Neuron (in vitro differentiated cells): ENCODE data around the gene HSH2D.

ENCODE experiments used
- H2AFZ ChIP-seq: one replicate; pipeline ENCODE4 v1.6.1; 2013; ENCODE audit warnings: low read depth, mild to moderate bottlenecking, inconsistent platforms, low read length, moderate library complexity
- H3K27me3 ChIP-seq: one replicate; pipeline ENCODE4 v1.6.1; 2013; ENCODE audit warnings: low read length; ENCODE audit not compliant: insufficient read depth
- H3K36me3 ChIP-seq: one replicate; pipeline ENCODE4 v1.6.1; 2013; ENCODE audit warnings: low read length; ENCODE audit not compliant: insufficient read depth
- H3K4me1 ChIP-seq: one replicate; pipeline ENCODE4 v1.6.1; 2013; ENCODE audit warnings: low read length; ENCODE audit not compliant: insufficient read depth
- H3K4me3 ChIP-seq: 2 replicates; pipeline ENCODE4 v1.5.1; 2013; ENCODE audit warnings: mild to moderate bottlenecking, low read length, moderate library complexity
- H3K9me3 ChIP-seq: one replicate; pipeline ENCODE4 v1.6.1; 2013; ENCODE audit warnings: low read length

Gene HSH2D

DNA sequence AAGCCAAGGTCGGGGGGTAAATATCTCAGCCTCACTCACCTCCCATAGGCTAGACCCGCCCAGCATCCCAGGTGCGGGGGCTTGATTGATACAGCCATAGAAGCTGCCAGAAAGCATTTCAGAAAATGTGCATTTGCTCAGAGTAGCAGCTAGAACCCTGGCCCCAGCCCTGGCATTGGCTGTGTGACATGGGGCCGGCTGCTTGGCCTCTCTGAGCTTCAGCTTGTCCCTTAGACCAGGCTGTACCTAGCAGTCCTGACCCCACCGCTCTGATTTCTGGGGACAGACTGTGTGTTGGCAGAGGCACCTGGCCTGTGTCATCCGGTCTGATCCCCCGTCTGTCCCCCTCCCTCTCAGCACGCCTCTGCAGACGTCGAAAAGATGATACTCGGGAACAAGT is 16.4 kb upstream of the HSH2D start:
- no peaks in the 10 kb centered on the region for H3K27me3 ChIP-seq
- H3K9me3 ChIP-seq, result peaks cover 4% of the 10 kb centered on the region
- no peak overlapping the region for H3K4me3 ChIP-seq
- no peak overlapping the region for H2AFZ ChIP-seq
- H3K36me3 ChIP-seq, result peaks cover 86% of the 10 kb centered on the region
- H3K4me1 ChIP-seq, result no peaks in the 10 kb centered on the region

DNA sequence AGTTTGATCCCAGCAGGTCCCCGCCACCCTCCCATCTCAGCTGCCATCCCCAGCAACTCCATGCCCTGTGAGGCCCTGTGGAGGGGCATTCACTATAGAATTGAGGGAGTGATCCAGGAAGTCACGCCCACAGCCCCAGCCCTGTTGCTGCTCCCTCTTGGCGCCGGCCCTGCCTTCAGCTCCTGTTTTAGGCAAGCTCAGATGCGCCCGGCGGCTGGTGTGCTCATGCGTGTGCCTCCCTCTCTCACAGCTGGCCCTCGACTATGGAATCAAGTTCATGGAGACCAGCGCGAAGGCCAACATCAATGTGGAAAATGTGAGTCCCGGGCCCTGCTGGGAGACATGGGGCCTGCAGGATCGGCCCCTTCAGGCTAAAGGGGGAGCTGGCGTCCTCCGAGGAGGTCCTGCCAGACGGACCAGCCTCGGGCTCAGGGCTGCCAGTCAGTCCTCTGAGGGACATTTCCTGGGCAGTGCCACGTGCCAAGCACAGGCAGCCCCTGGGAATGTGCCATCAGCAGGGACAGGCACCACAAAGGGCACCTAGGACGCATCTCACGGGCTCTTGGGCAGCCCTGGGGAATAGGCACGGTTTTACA is 15.6 kb upstream of the HSH2D start:
- Histone ChIP-seq H3K27me3 (no peaks in the 10 kb centered on the region), H2AFZ (no peak overlapping the region), H3K36me3 (peaks cover 86% of the 10 kb centered on the region), H3K4me3 (no peak overlapping the region), H3K4me1 (no peaks in the 10 kb centered on the region), H3K9me3 (peaks cover 4% of the 10 kb centered on the region)

DNA sequence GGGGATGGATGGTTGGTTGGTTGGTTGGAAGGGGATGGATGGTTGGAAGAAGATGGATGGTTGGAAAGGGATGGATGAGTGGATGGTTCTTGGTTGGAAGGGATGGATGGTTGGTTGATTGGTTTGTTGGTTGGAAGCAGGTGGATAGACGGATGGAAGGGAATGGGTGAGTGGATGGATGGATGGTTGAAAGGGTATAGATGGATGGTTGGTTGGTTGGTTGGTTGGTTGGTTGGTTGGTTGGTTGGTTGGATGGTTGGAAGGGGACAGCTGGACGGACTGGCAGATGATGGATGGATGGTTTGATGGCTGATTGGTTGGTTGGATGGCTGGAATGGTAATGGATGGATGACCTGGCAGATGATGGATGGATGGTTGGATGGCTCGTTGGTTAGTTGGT is 11.8 kb upstream of the HSH2D start:
- H3K9me3 ChIP-seq, result peaks cover 4% of the 10 kb centered on the region
- H3K36me3 ChIP-seq, result peaks cover 67% of the 10 kb centered on the region
- no peak overlapping the region for H2AFZ ChIP-seq
- H3K4me1 ChIP-seq, result no peaks in the 10 kb centered on the region
- no peak overlapping the region for H3K4me3 ChIP-seq
- no peaks in the 10 kb centered on the region for H3K27me3 ChIP-seq

DNA sequence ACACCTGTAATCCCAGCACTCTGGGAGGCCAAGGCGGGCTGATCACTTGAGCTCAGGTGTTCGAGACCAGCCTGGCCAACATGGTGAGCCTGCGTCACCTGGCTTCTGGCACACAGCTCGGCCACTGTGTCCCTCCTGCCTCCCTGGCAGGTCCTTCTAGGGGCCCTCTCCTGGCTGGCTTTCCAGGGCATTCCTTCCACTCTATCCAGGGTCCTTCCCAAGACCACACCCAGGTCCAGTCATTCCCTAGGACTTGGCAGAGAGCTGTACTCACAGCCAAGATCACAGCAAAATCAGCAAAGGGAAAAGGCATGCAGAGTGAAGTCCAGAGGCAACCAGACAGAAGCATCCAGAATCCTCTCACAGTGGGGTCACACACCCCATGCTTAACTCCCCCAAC is 9.7 kb upstream of the HSH2D start:
- H2AFZ ChIP-seq, result no peak overlapping the region
- H3K9me3 ChIP-seq, result peaks cover 4% of the 10 kb centered on the region
- H3K4me1 ChIP-seq, result no peaks in the 10 kb centered on the region
- peaks cover 47% of the 10 kb centered on the region for H3K36me3 ChIP-seq
- no peak overlapping the region for H3K4me3 ChIP-seq
- H3K27me3 ChIP-seq, result no peaks in the 10 kb centered on the region

DNA sequence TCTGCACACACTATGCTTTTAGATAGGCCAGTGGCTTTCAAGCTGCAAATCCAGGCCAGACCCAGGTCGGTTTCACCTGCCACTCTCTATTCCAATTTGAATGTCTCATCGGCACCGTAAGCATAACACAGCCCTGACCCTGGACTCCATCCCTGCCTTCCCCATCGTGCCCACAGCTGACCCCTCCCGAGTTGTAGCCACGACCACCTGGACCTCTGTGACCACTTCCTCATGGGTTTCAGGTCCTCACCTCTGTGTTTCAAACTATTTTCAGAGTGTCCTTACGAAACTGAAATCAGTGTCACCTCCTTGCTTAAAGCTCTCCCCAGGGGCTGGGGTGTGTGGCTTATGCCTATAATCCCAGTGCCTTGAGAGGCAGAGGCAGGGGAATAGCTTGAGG is 9.0 kb upstream of the HSH2D start:
- Histone ChIP-seq H3K36me3 (peaks cover 40% of the 10 kb centered on the region), H3K4me3 (no peak overlapping the region), H3K9me3 (peaks cover 4% of the 10 kb centered on the region), H2AFZ (no peak overlapping the region), H3K27me3 (no peaks in the 10 kb centered on the region), H3K4me1 (no peaks in the 10 kb centered on the region)

DNA sequence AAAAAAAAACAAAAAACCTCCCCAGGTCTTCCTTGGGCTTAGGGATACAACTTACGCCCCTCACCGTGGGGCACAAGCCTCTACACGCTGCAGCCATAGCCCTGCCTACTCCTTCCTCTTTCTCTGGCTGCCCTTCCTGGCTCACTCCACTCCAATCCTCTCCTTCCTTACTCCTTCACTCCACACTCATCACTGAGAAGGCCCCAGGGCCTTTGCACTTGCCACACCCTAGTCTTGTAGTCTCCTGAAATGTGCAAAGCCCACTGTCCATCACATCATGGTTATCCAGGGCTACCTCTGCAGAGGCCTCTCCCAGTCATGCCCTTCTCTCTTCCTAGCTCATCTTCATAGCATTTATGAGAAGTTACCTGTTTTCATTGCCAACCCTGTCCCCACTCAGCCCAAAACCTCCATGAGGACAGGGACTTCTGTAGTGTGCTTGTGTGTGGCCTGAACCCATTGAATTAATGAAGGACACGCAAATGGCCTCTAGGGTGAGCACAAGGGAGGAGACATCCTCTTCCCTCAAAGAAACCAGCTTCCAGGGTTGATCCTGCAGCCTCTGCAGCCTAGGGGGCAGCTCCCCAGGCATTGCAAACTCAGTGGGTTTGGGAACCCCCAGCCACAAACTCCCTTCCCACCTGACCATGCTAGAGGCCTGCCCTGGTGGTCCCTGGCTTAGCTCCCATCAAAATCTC is 7.9 kb upstream of the HSH2D start:
- Histone ChIP-seq H3K9me3 (peaks cover 3% of the 10 kb centered on the region), H3K4me3 (no peak overlapping the region), H3K36me3 (peaks cover 35% of the 10 kb centered on the region), H2AFZ (no peak overlapping the region), H3K4me1 (no peaks in the 10 kb centered on the region), H3K27me3 (no peaks in the 10 kb centered on the region)

DNA sequence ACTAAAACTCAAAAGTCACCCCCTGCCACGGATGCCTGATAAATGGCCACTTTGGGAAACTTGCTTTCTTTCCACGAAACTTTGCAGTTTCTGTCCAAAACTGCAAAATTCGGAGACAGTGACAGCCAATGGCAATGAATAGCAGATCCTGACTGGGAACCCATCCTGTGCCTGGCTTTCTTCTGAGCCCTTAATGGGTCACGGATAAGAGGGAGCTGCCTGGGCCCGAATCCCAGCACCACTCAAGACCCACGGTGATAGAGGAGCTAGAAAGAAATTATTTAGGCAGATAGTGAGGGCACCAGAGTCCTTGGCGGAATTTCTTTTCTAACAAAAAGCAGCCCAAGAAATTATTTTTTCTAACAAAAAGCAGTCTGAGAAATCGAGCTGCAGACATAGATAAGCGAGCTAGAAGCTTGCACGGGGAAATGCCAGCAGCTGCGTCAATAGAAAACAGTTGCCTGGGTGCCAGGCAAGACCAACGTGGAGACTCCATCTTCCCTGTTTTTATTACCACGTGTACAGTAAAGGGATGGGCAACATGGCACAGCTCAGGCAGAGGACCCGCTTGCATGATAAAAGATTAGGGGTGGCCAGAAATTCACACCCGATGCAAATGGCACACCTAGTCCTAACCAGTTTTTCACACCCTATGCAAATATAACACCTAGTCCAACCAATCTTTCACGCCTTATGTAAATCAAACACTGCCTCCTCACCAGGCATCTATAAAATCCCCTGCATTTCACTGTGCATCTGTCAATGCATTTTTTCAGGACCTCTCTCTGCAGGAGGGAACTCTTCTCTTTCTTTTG is 7.1 kb upstream of the HSH2D start:
- peaks cover 2% of the 10 kb centered on the region for H3K9me3 ChIP-seq
- H3K4me1 ChIP-seq, result no peaks in the 10 kb centered on the region
- H2AFZ ChIP-seq, result no peak overlapping the region
- H3K27me3 ChIP-seq, result no peaks in the 10 kb centered on the region
- H3K4me3 ChIP-seq, result no peak overlapping the region
- peaks cover 30% of the 10 kb centered on the region for H3K36me3 ChIP-seq

DNA sequence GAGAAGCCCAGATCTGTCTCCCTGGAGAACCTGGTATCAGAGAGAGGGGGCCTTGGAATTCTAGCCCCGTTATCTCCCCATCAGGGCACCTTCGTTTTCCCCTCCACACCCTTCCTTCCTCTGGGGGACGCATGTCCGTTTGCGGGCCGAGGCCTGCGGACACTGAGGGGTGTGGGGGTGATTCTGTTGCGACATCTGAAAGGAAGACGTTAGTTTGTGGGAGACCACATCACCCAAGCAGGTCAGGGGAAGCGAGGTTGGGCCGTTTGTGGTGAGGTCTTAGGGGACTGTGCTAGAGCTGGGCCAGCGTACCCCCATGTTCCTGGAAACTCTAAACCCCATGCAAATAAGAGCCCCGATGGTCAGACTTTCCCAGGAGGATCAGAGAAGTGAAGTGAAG is 3.7 kb upstream of the HSH2D start:
- Histone ChIP-seq H3K9me3 (no peaks in the 10 kb centered on the region), H2AFZ (no peak overlapping the region), H3K4me1 (no peaks in the 10 kb centered on the region), H3K27me3 (peaks cover 3% of the 10 kb centered on the region), H3K36me3 (no peaks in the 10 kb centered on the region), H3K4me3 (no peak overlapping the region)

DNA sequence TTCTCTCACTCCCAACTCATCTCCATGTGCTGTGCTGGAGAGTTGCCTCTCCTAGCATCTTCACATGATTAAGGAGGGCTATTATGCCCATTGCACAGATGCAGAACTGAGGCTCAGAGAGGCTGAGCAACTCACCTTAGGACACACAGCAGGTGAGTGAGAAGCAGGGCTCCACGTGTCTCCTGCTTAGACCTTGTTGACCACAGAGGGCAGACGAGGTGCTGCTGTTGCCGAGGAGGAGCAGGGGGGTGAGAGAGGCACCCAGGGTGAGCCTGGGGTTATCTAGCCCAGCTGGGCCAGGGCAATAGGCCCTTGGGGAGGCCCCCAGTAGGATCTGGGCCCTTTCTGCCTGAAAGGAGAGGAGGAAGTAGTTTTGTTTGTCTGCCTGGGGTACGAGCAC is 2.4 kb upstream of the HSH2D start:
- Histone ChIP-seq H3K27me3 (peaks cover 3% of the 10 kb centered on the region), H2AFZ (no peak overlapping the region), H3K36me3 (no peaks in the 10 kb centered on the region), H3K4me3 (no peak overlapping the region), H3K4me1 (no peaks in the 10 kb centered on the region), H3K9me3 (no peaks in the 10 kb centered on the region)

DNA sequence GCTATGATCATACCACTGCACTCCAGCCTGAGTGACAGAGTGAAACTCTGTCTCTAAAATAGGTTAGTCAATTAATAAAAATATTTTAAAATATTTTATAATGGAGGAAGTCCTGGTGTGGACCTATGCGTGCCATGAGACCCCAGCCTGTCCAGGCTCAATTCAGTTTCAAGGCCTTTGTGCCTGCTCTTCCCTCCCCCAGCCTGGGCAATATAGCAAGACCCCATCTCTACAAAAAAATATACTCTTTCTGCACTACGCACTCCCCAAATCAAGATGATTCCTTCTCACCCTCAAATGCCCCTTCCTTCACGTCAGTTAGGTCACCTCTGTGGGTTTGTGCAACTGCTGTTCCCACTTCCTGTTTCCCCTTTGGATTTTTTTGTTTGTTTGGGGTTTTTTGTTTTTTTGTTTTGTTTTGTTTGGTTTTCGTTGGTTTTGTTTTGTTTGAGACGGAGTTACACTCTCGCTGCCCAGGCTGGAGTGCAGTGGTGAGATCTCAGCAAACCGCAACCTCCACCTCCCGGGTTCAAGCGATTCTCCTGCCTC is 1.4 kb upstream of the HSH2D start:
- Histone ChIP-seq H2AFZ (no peak overlapping the region), H3K4me3 (no peak overlapping the region), H3K4me1 (no peaks in the 10 kb centered on the region), H3K27me3 (peaks cover 3% of the 10 kb centered on the region), H3K9me3 (no peaks in the 10 kb centered on the region), H3K36me3 (no peaks in the 10 kb centered on the region)

DNA sequence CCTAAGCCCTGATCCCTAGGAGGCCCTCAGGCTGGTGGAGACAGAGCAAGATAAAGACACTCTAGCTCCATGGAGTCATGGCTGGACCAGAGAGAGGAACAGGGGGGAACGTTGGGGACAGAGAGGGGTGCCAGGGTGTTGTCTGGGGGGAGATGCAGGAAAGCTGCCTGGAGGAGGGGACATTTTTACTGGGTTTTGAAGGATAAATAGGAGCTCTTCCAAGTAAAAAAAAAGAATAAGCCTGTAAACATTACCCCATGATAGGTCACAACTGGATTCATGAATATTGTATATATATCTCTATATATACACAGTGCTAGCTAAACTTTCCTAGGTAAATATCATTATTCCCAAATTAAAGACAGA is 714 bp downstream of the HSH2D start:
- H3K9me3 ChIP-seq, result no peaks in the 10 kb centered on the region
- no peak overlapping the region for H2AFZ ChIP-seq
- no peak overlapping the region for H3K4me3 ChIP-seq
- H3K4me1 ChIP-seq, result no peaks in the 10 kb centered on the region
- no peaks in the 10 kb centered on the region for H3K36me3 ChIP-seq
- H3K27me3 ChIP-seq, result peaks cover 3% of the 10 kb centered on the region

DNA sequence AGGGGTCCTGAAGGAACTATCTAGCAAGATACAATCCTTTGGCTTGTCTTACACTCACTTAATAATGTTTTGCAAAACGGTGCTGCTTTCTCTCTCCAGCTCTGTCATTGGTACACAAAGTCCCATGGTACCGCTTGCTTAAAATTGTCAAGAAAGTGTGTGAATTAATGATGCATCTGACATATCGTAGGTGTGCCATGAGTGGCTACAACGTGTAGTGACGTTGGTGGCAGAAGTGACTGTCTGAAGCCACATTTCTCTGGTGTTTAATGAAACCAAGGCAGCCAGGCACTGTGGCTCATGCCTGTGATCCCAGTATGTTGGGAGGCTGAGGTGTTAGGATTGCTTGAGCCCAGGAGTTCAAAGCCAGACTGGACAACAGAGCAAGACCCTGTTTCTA is 2.6 kb downstream of the HSH2D start:
- Histone ChIP-seq H3K4me3 (no peak overlapping the region), H3K9me3 (no peaks in the 10 kb centered on the region), H3K4me1 (no peaks in the 10 kb centered on the region), H3K27me3 (peaks cover 3% of the 10 kb centered on the region), H2AFZ (no peak overlapping the region), H3K36me3 (no peaks in the 10 kb centered on the region)

DNA sequence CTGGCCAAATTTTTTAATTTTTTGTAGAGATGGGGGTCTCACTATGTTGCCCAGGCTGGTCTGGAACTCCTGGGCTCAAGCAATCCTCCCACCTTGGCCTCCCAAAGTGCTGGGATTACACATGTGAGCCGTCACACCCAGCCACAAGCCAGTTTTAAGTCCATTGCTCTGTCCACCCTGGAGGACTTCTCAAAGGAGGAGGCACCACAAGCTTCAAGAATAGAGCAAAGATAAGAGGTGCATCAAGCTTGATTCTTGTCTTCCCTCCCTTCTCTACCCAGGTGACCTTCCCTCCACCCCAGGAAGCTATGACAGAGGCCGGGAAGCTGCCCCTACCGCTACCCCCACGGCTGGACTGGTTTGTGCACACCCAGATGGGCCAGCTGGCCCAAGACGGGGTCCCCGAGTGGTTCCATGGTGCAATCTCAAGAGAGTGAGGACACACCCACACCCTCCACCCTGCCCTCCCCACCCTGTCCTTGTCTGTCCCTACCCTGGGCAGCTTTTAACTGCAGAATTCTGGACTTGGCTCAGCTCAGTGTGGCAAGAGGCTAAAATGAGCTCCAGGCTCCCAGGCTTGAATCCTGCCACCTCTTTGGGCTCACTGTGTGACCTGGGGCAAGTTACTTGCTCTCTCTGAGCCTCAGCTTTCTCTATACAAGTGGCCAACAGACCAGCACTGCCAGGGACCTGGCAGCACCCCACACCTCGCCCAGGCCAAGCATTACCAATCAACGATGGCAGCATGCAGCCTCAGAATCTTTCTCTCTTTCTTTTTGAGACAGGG is 5.2 kb downstream of the HSH2D start:
- H3K36me3 ChIP-seq, result no peaks in the 10 kb centered on the region
- no peak overlapping the region for H3K4me3 ChIP-seq
- no peaks in the 10 kb centered on the region for H3K9me3 ChIP-seq
- H3K4me1 ChIP-seq, result no peaks in the 10 kb centered on the region
- no peaks in the 10 kb centered on the region for H3K27me3 ChIP-seq
- H2AFZ ChIP-seq, result no peak overlapping the region
